GM23338 (cell line): ENCODE measurements around the gene MLH1.

ENCODE experiments used
- CTCF ChIP-seq, 2 experiments: fragments of 200-600 bp in 1 of 2; sonication (generic) in 1 of 2; conservative IDR thresholded peaks; 2 replicates each; pipeline versions ENCODE4 v1.5.1 to v1.6.1; 2016 to 2017; ENCODE audit warnings: antibody characterized with exemption in 2 of 2, low read depth in 2 of 2, mild to moderate bottlenecking in 2 of 2, moderate library complexity in 1 of 2
- EZH2 ChIP-seq: fragments of 200-600 bp; sonication (generic); IDR thresholded peaks from one replicate; pipeline ENCODE4 v1.8.0; 2017; ENCODE audit warnings: antibody characterized with exemption, mild to moderate bottlenecking, low read depth; ENCODE audit not compliant: unreplicated experiment
- POLR2AphosphoS5 ChIP-seq: IDR thresholded peaks from 2 replicates; pipeline ENCODE4 v1.6.1; 2016; ENCODE audit warnings: antibody characterized with exemption, low read depth
- TF ChIP-seq, protein P1 (sequence below): IDR thresholded peaks from one replicate; pipeline ENCODE4 v1.6.1; 2018; ENCODE audit warnings: antibody characterized with exemption; ENCODE audit not compliant: unreplicated experiment

- TF ChIP-seq, protein P1, sequence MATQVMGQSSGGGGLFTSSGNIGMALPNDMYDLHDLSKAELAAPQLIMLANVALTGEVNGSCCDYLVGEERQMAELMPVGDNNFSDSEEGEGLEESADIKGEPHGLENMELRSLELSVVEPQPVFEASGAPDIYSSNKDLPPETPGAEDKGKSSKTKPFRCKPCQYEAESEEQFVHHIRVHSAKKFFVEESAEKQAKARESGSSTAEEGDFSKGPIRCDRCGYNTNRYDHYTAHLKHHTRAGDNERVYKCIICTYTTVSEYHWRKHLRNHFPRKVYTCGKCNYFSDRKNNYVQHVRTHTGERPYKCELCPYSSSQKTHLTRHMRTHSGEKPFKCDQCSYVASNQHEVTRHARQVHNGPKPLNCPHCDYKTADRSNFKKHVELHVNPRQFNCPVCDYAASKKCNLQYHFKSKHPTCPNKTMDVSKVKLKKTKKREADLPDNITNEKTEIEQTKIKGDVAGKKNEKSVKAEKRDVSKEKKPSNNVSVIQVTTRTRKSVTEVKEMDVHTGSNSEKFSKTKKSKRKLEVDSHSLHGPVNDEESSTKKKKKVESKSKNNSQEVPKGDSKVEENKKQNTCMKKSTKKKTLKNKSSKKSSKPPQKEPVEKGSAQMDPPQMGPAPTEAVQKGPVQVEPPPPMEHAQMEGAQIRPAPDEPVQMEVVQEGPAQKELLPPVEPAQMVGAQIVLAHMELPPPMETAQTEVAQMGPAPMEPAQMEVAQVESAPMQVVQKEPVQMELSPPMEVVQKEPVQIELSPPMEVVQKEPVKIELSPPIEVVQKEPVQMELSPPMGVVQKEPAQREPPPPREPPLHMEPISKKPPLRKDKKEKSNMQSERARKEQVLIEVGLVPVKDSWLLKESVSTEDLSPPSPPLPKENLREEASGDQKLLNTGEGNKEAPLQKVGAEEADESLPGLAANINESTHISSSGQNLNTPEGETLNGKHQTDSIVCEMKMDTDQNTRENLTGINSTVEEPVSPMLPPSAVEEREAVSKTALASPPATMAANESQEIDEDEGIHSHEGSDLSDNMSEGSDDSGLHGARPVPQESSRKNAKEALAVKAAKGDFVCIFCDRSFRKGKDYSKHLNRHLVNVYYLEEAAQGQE, result no peak
- TF ChIP-seq CTCF (conservative IDR thresholded peaks at IDR 0.05; ENCODE audit: low read depth in 2 of 2), result no peak
- TF ChIP-seq EZH2, result no peak
- no peak for TF ChIP-seq POLR2AphosphoS5
Measured at GRCh38 chr3:37025561-37026335, 32.4 kb downstream of the MLH1 start.
